NCI-H1694 treated with DMSO at 0.1 percent for 48 hours (cell line): ENCODE results near the gene ZNF469.
A peak's percentile ranks its signal among the peaks of the same experiment; 100 is the strongest.

Experiments
- DNase-seq: peaks from one replicate; lab custom pipeline; 2025; lab: John Stamatoyannopoulos, UW

ZNF469 gene

GRCh38 chr16:88376835-88377726 is 5.7 kb upstream of the ZNF469 start:
- DNase-seq: no peak

DNA sequence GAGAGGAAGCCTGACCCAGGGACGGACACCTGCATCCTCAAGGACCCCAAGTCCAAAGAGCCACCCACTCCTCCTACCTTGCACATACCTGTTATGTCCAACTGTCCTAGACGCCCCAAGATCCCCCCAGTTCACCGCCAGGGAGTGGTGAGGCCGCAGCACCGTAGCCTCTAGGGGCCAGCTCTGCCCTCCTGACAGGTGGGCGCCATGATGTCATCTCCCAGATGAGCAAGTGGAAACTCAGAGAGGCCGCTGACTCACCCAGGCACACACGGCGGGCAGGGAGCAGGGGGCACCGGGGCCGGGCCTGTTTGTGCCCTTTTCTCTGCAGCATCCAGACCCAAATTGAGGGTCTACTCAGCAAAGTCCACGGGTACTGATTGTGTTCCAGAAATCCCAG is 4.8 kb upstream of the ZNF469 start:
- DNase-seq: no peak

GRCh38 chr16:88378401-88378800 is 4.4 kb upstream of the ZNF469 start:
- no peak for DNase-seq

- DNase-seq: no peak
Measured at GRCh38 chr16:88378836-88379693, 3.7 kb upstream of the ZNF469 start.

DNA sequence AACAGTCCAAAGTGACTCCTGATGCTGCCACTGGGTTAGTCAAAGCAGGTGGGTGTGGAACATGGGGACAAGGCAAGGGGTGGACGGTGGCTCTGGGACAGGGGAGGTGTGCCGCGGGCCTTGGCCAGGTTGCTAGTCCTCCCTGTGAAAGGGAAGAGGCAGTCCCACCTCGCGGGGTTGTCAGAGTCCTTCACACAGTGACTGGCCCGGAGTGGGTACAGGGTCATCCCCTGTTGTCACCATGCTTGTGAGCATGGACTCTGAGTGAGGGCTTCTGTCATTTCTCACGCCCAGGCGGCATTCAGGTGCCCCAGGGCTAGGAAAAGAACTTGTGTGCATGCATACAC is 3.1 kb upstream of the ZNF469 start:
- DNase-seq: no peak

GRCh38 chr16:88380099-88380498 is 2.7 kb upstream of the ZNF469 start:
- DNase-seq: no peak

DNA sequence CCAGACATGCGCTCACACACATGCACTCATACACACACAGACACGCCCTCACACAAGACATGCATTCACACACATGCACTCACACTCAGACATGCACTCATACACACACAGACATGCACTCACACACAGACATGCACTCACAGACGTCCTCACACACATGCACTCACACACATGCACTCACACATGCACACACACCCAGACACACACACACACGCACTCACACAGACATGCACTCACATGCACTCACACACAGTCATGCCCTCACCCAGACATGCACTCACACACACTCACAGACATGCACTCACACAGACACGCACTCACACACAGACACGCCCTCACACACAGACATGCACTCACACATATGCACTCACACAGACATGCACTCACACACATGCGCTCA is 2.1 kb upstream of the ZNF469 start:
- DNase-seq: no peak

DNA sequence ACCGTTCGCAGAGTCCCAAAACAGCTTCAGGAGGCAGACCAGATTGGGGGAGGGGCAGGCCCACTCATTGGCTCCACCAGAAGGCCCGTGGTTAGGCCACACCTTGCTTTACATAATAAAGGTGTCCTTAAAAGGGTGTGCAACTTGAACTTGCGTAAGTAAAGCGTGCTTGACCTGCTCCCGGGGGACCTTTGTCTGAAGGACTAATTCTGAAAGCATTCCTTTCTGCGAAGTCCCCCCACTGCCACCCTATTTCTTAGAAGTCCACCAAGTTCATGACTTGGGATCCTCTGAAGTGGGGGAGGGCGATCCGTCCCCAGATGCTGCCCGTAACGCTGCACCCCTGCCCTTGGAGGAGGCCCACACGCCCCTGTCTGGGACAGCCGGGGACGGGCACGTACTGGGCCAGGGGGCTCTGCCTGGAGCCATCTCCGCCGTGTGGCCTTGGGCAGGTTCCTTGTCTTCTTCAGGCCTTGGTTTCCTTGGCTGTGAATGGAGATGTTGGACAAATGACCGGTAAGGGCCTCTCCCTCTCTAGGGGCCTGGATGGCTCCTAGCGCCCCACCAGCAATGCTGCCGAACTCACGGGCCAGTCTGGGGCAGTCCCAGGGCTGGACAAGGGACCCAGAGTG is 823 bp upstream of the ZNF469 start:
- no peak for DNase-seq

- DNase-seq: no peak
Measured at GRCh38 chr16:88383401-88384221, 852 bp downstream of the ZNF469 start.

DNA sequence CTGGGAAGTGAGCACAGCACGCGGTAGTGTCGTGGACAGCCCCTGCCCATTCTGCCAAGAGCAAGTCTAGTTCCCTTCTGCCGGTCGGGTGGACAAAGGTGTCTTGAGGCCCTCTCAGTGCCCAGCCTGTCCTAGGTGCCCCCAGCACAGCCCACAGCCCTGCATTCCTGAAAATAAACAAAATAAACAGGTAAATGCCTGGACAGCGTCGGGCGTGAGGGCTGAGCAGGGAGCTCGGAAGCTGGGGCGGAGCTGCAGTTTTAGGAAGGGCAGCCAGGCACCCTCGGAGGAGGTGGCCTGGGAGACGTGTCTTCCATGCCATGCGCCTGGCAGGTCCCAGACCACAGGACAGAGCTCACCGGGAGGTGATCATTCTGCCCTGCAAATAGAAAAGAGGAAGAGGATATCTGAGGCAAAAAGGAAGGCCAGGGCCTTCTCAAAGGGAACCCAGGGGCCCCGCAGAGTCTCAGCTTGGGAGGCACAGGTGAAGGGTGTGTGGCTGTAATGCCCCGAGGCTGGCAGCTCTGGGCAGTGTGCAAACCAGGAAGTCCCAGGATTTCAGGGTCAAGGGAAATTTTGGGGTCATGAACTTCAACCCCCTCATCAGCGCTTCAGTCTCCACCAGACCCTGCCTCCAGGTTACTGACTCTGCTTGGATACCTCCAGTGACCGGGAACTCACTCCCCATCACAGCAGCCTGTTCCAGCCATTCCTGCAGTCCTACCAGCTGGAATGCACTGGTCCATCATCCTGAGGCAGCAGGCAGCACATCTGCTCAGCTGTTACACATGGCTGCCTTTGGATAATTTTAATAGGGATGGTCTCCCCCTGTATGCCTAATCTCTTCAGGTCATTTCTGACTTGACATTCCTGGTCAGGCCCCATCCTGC is 1.7 kb downstream of the ZNF469 start:
- DNase-seq: no peak

DNA sequence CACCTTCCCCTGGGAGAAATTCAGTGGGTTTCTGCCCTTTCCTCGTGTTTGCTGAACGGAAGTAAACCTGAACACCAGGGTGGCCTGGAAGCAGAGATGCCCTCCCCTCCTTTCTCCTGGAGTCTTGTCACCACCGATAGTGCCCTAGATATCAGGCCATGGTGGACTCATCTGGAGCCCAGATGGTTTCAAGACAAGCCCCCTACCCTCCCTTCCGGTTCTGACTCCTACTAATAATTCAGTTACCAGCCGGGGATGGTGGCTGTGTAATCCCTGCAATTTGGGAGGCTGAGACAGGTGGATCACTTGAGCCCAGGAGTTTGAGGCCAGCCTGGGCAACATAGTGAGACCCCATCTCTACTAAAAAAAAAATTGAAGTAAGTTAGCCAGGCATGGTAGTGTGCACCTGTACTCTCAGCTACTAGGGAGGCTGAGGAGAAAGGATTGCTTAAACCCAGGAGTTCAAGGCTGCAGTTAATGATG is 2.4 kb downstream of the ZNF469 start:
- DNase-seq: no peak

DNA sequence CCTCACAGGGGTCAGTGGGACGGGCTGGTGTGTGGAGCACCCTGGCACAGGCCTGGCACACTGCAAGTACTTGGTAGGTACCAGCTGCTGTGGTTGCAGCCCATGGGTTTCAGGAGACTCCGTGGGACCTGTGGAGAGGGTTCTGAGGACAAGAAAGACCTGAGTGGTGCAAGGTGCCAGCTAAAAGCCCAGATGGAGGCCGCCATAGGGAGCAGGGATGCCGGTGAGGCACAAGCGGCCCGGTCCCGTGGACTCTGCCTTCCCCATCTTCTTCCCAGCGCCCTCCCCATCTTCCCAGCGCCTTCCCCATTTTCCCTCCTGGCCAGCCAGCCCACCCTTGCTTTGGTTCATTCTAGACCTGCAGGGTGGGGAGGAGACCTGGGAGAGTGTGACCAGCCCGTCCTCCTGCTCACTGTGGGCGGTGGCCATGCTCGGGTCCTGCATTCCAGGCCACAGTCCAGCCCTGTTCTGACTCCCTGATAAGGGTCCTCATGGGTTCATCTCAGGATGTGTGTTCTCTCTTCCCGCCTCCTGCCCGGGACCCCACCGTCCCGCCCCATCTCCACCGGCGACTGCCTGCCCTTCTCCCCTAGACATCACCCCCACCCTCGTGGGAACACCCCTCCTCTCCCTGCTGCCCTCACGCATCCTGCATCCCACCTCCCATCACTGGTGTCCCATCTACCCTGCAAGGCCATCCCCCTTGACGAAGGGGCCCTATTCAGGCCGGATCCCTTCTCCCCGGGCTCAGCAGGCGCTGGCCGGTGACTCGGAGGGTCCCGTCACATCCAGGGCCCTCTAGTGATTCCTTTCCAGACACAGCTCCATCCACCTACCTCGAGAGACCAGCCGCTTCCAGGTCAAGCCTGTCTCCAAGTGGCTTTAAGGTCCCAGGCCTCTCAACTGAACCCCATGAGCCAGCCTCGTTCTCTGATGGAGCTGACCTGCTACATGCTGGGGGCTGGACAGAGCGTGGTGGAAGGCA is 3.4 kb downstream of the ZNF469 start:
- no peak for DNase-seq

GRCh38 chr16:88387180-88387765 is 4.5 kb downstream of the ZNF469 start:
- no peak for DNase-seq

GRCh38 chr16:88387941-88388627 is 5.3 kb downstream of the ZNF469 start:
- DNase-seq: no peak

GRCh38 chr16:88389191-88389590 is 6.4 kb downstream of the ZNF469 start:
- no peak for DNase-seq

DNA sequence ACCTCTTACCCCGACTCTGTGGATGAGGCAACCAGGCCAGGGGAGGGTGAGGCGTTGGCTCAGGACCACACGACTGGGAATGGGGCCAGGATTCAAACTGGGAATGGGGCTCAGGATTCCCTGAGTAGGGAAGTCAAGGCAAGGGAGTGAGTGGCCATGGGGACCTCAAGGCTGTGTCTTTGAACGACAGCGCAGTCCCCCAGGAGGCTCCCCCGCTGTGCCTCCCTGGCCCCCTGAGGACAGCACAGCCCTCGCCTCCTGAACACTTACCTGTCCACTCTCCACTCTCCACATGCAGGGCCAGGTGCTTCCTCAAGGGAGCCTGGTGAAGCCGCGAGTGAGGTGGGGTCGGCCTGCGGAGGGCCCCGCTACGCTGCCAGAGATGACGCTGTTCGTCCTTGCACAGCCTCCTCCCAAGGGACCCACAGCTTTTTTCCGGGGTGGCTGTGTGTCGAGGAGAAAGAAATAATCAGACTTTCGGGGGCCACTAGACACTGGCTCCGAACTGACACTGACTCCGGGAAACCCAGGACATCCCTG is 6.9 kb downstream of the ZNF469 start:
- DNase-seq: no peak

GRCh38 chr16:88390265-88390664 is 7.5 kb downstream of the ZNF469 start:
- DNase-seq: no peak

GRCh38 chr16:88390735-88391134 is 8.0 kb downstream of the ZNF469 start:
- DNase-seq: peak; percentile 51
